Muscle layer of colon (tissue), 2 donors: ENCODE results near the gene SREBF1.

ENCODE experiments used
- H3K27ac ChIP-seq: one replicate; pipeline ENCODE4 v1.7.0; 2013; ENCODE audit warnings: low read depth, mild to moderate bottlenecking, low read length, moderate library complexity
- H3K27me3 ChIP-seq, 2 donors: one replicate each; pipeline ENCODE4 v1.7.0; 2013; ENCODE audit warnings: low read length in 2 of 2, mild to moderate bottlenecking in 2 of 2; ENCODE audit not compliant: insufficient read depth in 2 of 2, control insufficient read depth in 1 of 2
- H3K36me3 ChIP-seq: one replicate; pipeline ENCODE4 v1.7.0; 2013; ENCODE audit warnings: mild to moderate bottlenecking, low read length; ENCODE audit not compliant: insufficient read depth
- H3K4me1 ChIP-seq: one replicate; pipeline ENCODE4 v1.7.0; 2013; ENCODE audit warnings: mild to moderate bottlenecking, low read length; ENCODE audit not compliant: insufficient read depth
- H3K4me3 ChIP-seq, 2 donors: one replicate each; pipeline ENCODE4 v1.7.0; 2013; ENCODE audit warnings: low read length in 2 of 2, low read depth in 1 of 2, mild to moderate bottlenecking in 1 of 2, moderate library complexity in 1 of 2
- H3K9ac ChIP-seq: one replicate; pipeline ENCODE4 v1.7.0; 2013; ENCODE audit warnings: low read length
- H3K9me3 ChIP-seq: one replicate; pipeline ENCODE4 v1.7.0; 2013; ENCODE audit warnings: mild to moderate bottlenecking, low read length
- donor health status: abdominal sarcoma.
- donor health status: Adenocarcinoma of cecum.

SREBF1 gene

DNA sequence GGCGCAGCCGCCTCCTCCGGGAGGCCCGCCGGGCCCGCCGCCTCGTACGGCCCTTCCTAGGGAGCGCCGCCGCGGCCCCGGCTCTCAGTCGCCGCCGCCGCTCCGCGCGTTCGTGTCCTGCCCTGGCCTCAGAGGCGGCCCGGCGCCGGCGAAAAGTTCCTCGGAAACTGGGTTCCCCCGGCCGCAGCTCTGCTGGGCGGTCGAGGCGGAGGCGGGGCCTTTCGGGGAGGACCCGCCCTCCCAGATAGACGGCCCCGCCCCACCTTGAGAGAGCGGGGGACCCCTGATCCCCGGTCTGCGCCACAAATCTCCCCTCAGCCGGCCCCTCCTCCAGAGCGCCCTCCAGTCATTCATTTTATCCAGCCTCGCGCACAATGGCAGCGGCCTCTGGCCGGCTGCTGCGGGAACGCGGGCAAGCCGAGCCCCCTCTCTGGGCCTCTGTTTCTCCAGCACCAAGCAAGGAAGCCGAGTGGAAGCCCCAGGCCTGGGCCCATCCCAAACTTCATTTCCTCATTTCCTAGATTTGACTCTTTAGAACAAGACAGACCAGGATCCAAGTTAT is at the start of gene SREBF1:
Gene SREBF1, minus strand, starts transcription at position 169 of the 562 bp plus-strand sequence. CDS start 169 bp downstream, outside the sequence.
- Histone ChIP-seq H3K36me3 (no peaks in the 10 kb centered on the region), H3K9me3 (no peaks in the 10 kb centered on the region), H3K4me3 (peak within 1 kb of the TSS; percentile 67 to 68), H3K27ac (peak within 1 kb of the TSS; percentile 95), H3K4me1 (peaks cover 69% of the 10 kb centered on the region), H3K27me3 (no peaks in the 10 kb centered on the region), H3K9ac (peak within 1 kb of the TSS; percentile 85)

DNA sequence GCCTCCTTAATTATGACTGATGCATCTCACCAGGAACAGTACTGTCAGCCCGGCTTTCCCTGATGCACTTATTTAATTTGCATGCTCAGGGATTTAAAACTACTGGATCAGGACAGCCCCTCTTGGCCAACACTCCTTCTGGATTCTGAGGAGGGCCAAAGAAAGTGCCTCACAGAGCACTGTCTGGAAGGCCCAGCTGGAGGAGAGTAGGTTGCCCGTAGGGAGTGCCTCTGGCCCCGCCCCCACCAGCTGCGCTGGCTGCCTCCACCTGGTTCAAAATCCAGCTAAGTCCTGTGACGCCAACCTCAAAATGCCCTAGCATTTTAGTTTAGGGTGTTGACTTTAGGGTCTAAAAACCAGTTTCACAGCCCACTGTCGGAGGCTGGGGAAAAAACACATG is 49.4 kb upstream of the SREBF1 start:
- no peaks in the 10 kb centered on the region for H3K27me3 ChIP-seq
- no peak overlapping the region for H3K4me3 ChIP-seq
- peaks cover 36% of the 10 kb centered on the region for H3K36me3 ChIP-seq
- H3K9me3 ChIP-seq, result no peaks in the 10 kb centered on the region
- no peaks in the 10 kb centered on the region for H3K4me1 ChIP-seq
- no peak overlapping the region for H3K27ac ChIP-seq
- H3K9ac ChIP-seq, result no peak overlapping the region

- Histone ChIP-seq H3K27me3 (no peaks in the 10 kb centered on the region), H3K4me3 (no peak overlapping the region), H3K27ac (no peak overlapping the region), H3K9me3 (no peaks in the 10 kb centered on the region), H3K9ac (no peak overlapping the region), H3K4me1 (peaks cover 3% of the 10 kb centered on the region), H3K36me3 (peaks cover 38% of the 10 kb centered on the region)
Measured at GRCh38 chr17:17884391-17885357, 47.9 kb upstream of the SREBF1 start.

GRCh38 chr17:17883801-17884200 is 47.0 kb upstream of the SREBF1 start:
- no peaks in the 10 kb centered on the region for H3K9me3 ChIP-seq
- no peak overlapping the region for H3K9ac ChIP-seq
- no peaks in the 10 kb centered on the region for H3K27me3 ChIP-seq
- peaks cover 7% of the 10 kb centered on the region for H3K4me1 ChIP-seq
- no peak overlapping the region for H3K27ac ChIP-seq
- peaks cover 46% of the 10 kb centered on the region for H3K36me3 ChIP-seq
- no peak overlapping the region for H3K4me3 ChIP-seq

GRCh38 chr17:17882082-17882581 is 45.3 kb upstream of the SREBF1 start:
- no peaks in the 10 kb centered on the region for H3K27me3 ChIP-seq
- H3K4me3 ChIP-seq, result no peak overlapping the region
- no peak overlapping the region for H3K9ac ChIP-seq
- H3K27ac ChIP-seq, result no peak overlapping the region
- H3K4me1 ChIP-seq, result peaks cover 23% of the 10 kb centered on the region
- no peaks in the 10 kb centered on the region for H3K9me3 ChIP-seq
- H3K36me3 ChIP-seq, result peaks cover 54% of the 10 kb centered on the region

- no peak overlapping the region for H3K9ac ChIP-seq
- H3K36me3 ChIP-seq, result peaks cover 54% of the 10 kb centered on the region
- H3K4me1 ChIP-seq, result peaks cover 38% of the 10 kb centered on the region
Measured at GRCh38 chr17:17880577-17881196, 43.9 kb upstream of the SREBF1 start.

GRCh38 chr17:17877529-17878358 is 41.0 kb upstream of the SREBF1 start:
- Histone ChIP-seq H3K9me3 (no peaks in the 10 kb centered on the region), H3K27ac (peak overlapping the region; percentile 80), H3K9ac (peak overlapping the region; percentile 22), H3K36me3 (peaks cover 35% of the 10 kb centered on the region), H3K4me1 (peaks cover 45% of the 10 kb centered on the region), H3K4me3 (peak overlapping the region in 1 of 2 donors; percentile 35), H3K27me3 (no peaks in the 10 kb centered on the region)

More at GRCh38 chr17:17880577-17881196, 43.9 kb upstream of the SREBF1 start:
- no peak overlapping the region for H3K27ac ChIP-seq
- H3K9me3 ChIP-seq, result no peaks in the 10 kb centered on the region
- H3K27me3 ChIP-seq, result no peaks in the 10 kb centered on the region
- no peak overlapping the region for H3K4me3 ChIP-seq

DNA sequence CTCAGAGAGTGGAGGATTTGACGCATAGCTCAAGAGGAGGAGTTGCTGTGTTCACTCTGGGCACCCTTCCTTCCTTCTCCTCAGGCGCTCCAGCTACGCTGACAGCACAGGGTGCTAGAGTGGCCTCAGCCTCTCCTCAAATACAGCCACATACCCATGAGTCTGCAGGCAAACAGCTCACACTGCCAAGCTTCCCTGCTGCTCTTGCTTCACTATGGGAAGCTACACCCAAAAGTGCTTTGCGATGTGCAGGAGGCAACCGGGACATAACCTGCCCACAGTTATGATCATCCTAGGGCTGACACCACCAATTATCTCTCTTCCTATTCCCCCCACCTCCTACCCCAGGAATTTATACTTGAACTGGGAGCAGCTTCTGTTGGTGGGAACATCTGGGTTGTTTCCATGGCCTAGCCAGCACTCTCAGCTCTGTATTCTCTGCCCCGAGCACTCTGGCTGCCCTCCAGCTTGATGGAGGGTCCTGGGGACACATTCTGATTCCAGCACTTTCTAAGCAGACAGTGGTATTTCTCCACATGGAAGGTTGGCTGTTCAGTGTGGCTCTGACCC is 40.3 kb upstream of the SREBF1 start:
- H3K4me3 ChIP-seq, result peak overlapping the region in 1 of 2 donors; percentile 35
- H3K9ac ChIP-seq, result no peak overlapping the region
- no peaks in the 10 kb centered on the region for H3K9me3 ChIP-seq
- no peaks in the 10 kb centered on the region for H3K27me3 ChIP-seq
- H3K4me1 ChIP-seq, result peaks cover 45% of the 10 kb centered on the region
- peaks cover 28% of the 10 kb centered on the region for H3K36me3 ChIP-seq
- peak overlapping the region; percentile 80 for H3K27ac ChIP-seq

DNA sequence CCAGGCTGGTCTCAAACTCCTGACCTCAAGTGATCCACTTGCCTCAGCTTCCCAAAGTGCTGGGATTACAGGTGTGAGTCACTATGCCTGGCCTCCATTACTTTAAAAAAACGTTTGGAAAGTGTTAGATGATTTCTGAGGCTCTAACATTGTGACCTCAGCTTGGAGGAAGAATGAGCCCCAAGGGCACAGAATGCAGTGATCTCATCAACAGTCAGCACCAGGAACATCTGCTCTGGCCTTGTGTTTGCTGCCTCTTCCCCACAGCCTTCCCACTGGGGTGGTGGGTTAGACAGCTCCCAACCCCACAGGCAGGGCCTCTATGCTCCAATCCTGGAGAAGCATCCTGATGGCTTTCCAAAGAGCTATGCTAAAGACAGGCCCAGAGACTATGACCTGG is 37.7 kb upstream of the SREBF1 start:
- H3K4me3 ChIP-seq, result no peak overlapping the region
- no peaks in the 10 kb centered on the region for H3K9me3 ChIP-seq
- no peak overlapping the region for H3K9ac ChIP-seq
- no peak overlapping the region for H3K27ac ChIP-seq
- H3K4me1 ChIP-seq, result peaks cover 40% of the 10 kb centered on the region
- H3K36me3 ChIP-seq, result peaks cover 20% of the 10 kb centered on the region
- H3K27me3 ChIP-seq, result no peaks in the 10 kb centered on the region

GRCh38 chr17:17873450-17873991 is 36.7 kb upstream of the SREBF1 start:
- Histone ChIP-seq H3K4me3 (no peak overlapping the region), H3K27me3 (no peaks in the 10 kb centered on the region), H3K36me3 (peaks cover 12% of the 10 kb centered on the region), H3K9ac (no peak overlapping the region), H3K27ac (no peak overlapping the region), H3K4me1 (peaks cover 36% of the 10 kb centered on the region), H3K9me3 (no peaks in the 10 kb centered on the region)
